GM12878 (cell line): ENCODE results near the gene DNAJC4. TPM values are rescaled to one million over a fixed set of nuclear protein-coding genes. Genes with fewer than 3 reads are reported as not detected.

ENCODE experiments used
- DPF2 ChIP-seq: fragments of 450-650 bp; IDR thresholded peaks from 2 replicates; pipeline ENCODE4 v1.6.1; 2017; ENCODE audit warnings: mild to moderate bottlenecking
- EGR1 ChIP-seq, 2 experiments: IDR thresholded peaks; 1 replicate in 1 of 2; 2 replicates in 1 of 2; pipeline ENCODE4 v1.6.1; 2011 to 2012; ENCODE audit warnings: low read depth in 2 of 2, low read length in 2 of 2, borderline replicate concordance in 1 of 2, mild to moderate bottlenecking in 1 of 2, moderate library complexity in 1 of 2
- FOXK2 ChIP-seq: fragments of 450-650 bp; IDR thresholded peaks from 2 replicates; pipeline ENCODE4 v1.6.1; 2017; ENCODE audit warnings: mild to moderate bottlenecking, moderate library complexity
- HCFC1 ChIP-seq: fragments of 150-350 bp; IDR thresholded peaks from 2 replicates; pipeline ENCODE4 v1.6.1; 2014; ENCODE audit warnings: low read length
- MXI1 ChIP-seq: fragments of 150-350 bp; IDR thresholded peaks from 2 replicates; pipeline ENCODE4 v1.6.1; 2011; ENCODE audit warnings: low read depth, mild to moderate bottlenecking, inconsistent platforms, low read length, improper control_type of control experiment
- NFIC ChIP-seq: IDR thresholded peaks from 2 replicates; pipeline ENCODE4 v1.6.1; 2012; ENCODE audit warnings: low read depth, mild to moderate bottlenecking, inconsistent platforms, low read length, moderate library complexity
- NFXL1 ChIP-seq: fragments of 450-650 bp; IDR thresholded peaks from 2 replicates; pipeline ENCODE4 v1.6.1; 2017; ENCODE audit warnings: antibody characterized with exemption, mild to moderate bottlenecking, borderline replicate concordance
- NFYA ChIP-seq: IDR thresholded peaks from 2 replicates; pipeline ENCODE4 v1.6.1; 2011; ENCODE audit warnings: low read depth, mild to moderate bottlenecking, low read length, improper control_type of control experiment, borderline replicate concordance
- NKRF ChIP-seq: fragments of 450-650 bp; conservative IDR thresholded peaks from 2 replicates; pipeline ENCODE4 v1.6.1; 2017; ENCODE audit warnings: mild to moderate bottlenecking, moderate library complexity
- RB1 ChIP-seq: fragments of 450-650 bp; formaldehyde crosslinking; IDR thresholded peaks from 2 replicates; pipeline ENCODE4 v1.6.1; 2017; ENCODE audit warnings: mild to moderate bottlenecking, borderline replicate concordance
- SIN3A ChIP-seq: IDR thresholded peaks from 2 replicates; pipeline ENCODE4 v1.6.1; 2012; ENCODE audit warnings: low read depth, low read length, improper control_type of control experiment
- SIX5 ChIP-seq: IDR thresholded peaks from 2 replicates; pipeline ENCODE4 v1.6.1; 2011; ENCODE audit warnings: mild to moderate bottlenecking, low read depth, low read length, moderate library complexity; ENCODE audit not compliant: severe bottlenecking
- SP1 ChIP-seq: IDR thresholded peaks from one replicate; pipeline ENCODE4 v1.6.1; 2011; ENCODE audit warnings: low read depth, low read length
- STAT1 ChIP-seq: fragments of 450-650 bp; conservative IDR thresholded peaks from 2 replicates; pipeline ENCODE4 v1.6.1; 2014; ENCODE audit warnings: antibody characterized with exemption, mild to moderate bottlenecking
- SUZ12 ChIP-seq: fragments of 200-600 bp; sonication (generic); IDR thresholded peaks from one replicate; pipeline ENCODE4 v1.6.1; 2018; ENCODE audit warnings: antibody characterized with exemption, mild to moderate bottlenecking; ENCODE audit not compliant: unreplicated experiment
- TARDBP ChIP-seq: IDR thresholded peaks from 2 replicates; pipeline ENCODE4 v1.6.1; 2016; ENCODE audit warnings: borderline replicate concordance
- WRNIP1 ChIP-seq: IDR thresholded peaks from 2 replicates; pipeline ENCODE4 v1.6.1; 2011; ENCODE audit warnings: low read depth, low read length, improper control_type of control experiment, borderline replicate concordance
- YY1 ChIP-seq: IDR thresholded peaks from 2 replicates; pipeline ENCODE4 v1.6.1; 2011; ENCODE audit warnings: low read depth, mild to moderate bottlenecking, low read length
- ZNF207 ChIP-seq: fragments of 450-650 bp; IDR thresholded peaks from 2 replicates; pipeline ENCODE4 v1.6.1; 2014; ENCODE audit warnings: antibody characterized with exemption, mild to moderate bottlenecking, borderline replicate concordance
- polyA plus RNA-seq, 11 experiments: library from polyadenylated mRNA; depleted of rRNA in 4 of 11; unstranded in 6 of 11; stranded (reverse) in 5 of 11; fragments of >200 nt; fragmentation: Nextera tagmentation in 4 of 11; fragmentation: Illumina TruSeq in 1 of 11; extraction: Ambion mirVana in 4 of 11; extraction: Trizol in 1 of 11; gene quantifications; 1 replicate in 1 of 11; 2 replicates in 10 of 11; pipeline versions ENCODE4 v1.2.1 to v1.2.3, GENCODE V29; 2011 to 2016; ENCODE audit warnings: inconsistent platforms in 2 of 11, missing spikeins in 2 of 11, low read depth in 1 of 11
- total RNA-seq, 4 experiments: library from RNA; depleted of rRNA in 3 of 4; stranded (reverse); fragments of >200 nt in 3 of 4; fragmentation: Illumina TruSeq in 1 of 4; extraction: Trizol in 1 of 4; gene quantifications; 2 replicates each; pipeline versions ENCODE4 v1.2.1 to v1.2.3, GENCODE V29; 2013 to 2021
- TF ChIP-seq, protein P1 (sequence below), 3 experiments: IDR thresholded peaks in 2 of 3; conservative IDR thresholded peaks in 1 of 3; 2 replicates each; pipeline ENCODE4 v1.5.1; 2011; ENCODE audit warnings: low read depth in 3 of 3, low read length in 3 of 3, mild to moderate bottlenecking in 3 of 3, control low read depth in 2 of 3, moderate library complexity in 2 of 3, inconsistent platforms in 1 of 3, mixed read lengths in 1 of 3; ENCODE audit not compliant: control insufficient read depth in 2 of 3, insufficient read depth in 1 of 3; ENCODE audit errors: extremely low read depth in 1 of 3
- TF ChIP-seq, protein P2 (sequence below): fragments of 450-650 bp; formaldehyde crosslinking; IDR thresholded peaks from 2 replicates; pipeline ENCODE4 v1.5.0; 2022; ENCODE audit warnings: mild to moderate bottlenecking, missing genetic modification characterization

The DNAJC4 gene
- total and polyA plus RNA-seq, 10 of the 15 experiments (the other 5 are each of a cell fraction or from before 2014, with no cell fraction given), result 3.7 to 64.9 (median 30.1) TPM

- 0 out of 2 replicates have a peak, but pooled peaks have one; percentile 48 for TF ChIP-seq ZNF207
- TF ChIP-seq DPF2, result 0 out of 2 replicates have a peak, but pooled peaks have one; percentile 43
- TF ChIP-seq, protein P1, sequence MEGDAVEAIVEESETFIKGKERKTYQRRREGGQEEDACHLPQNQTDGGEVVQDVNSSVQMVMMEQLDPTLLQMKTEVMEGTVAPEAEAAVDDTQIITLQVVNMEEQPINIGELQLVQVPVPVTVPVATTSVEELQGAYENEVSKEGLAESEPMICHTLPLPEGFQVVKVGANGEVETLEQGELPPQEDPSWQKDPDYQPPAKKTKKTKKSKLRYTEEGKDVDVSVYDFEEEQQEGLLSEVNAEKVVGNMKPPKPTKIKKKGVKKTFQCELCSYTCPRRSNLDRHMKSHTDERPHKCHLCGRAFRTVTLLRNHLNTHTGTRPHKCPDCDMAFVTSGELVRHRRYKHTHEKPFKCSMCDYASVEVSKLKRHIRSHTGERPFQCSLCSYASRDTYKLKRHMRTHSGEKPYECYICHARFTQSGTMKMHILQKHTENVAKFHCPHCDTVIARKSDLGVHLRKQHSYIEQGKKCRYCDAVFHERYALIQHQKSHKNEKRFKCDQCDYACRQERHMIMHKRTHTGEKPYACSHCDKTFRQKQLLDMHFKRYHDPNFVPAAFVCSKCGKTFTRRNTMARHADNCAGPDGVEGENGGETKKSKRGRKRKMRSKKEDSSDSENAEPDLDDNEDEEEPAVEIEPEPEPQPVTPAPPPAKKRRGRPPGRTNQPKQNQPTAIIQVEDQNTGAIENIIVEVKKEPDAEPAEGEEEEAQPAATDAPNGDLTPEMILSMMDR (IDR thresholded peaks at IDR 0.05 in 2 of 3, conservative IDR thresholded peaks at IDR 0.05 in 1 of 3; ENCODE audit: control insufficient read depth in 2 of 3, extremely low read depth in 1 of 3, insufficient read depth in 1 of 3, low read depth in 3 of 3, low read length in 3 of 3), result 0 out of 6 replicates have a peak, but pooled peaks of 1 of the 3 experiments have one; percentile 6
- no peak for TF ChIP-seq NFIC
- TF ChIP-seq RB1, result 0 out of 2 replicates have a peak, but pooled peaks have one; percentile 18
- no peak for TF ChIP-seq NFYA
- no peak for TF ChIP-seq NFXL1
- no peak for TF ChIP-seq FOXK2
- TF ChIP-seq TARDBP, result peak; percentile 91
- TF ChIP-seq YY1, result peak; percentile 99
- peak; percentile 75; the same call in 1 of the 2 replicates for TF ChIP-seq NKRF
- TF ChIP-seq SUZ12, result no peak
- TF ChIP-seq EGR1 (IDR thresholded peaks at IDR 0.05; ENCODE audit: borderline replicate concordance in 1 of 2, low read depth in 2 of 2, low read length in 2 of 2), result peak in 1 of 2 experiments; percentile 57; a peak in 2 of 3 replicates
- TF ChIP-seq, protein P2, sequence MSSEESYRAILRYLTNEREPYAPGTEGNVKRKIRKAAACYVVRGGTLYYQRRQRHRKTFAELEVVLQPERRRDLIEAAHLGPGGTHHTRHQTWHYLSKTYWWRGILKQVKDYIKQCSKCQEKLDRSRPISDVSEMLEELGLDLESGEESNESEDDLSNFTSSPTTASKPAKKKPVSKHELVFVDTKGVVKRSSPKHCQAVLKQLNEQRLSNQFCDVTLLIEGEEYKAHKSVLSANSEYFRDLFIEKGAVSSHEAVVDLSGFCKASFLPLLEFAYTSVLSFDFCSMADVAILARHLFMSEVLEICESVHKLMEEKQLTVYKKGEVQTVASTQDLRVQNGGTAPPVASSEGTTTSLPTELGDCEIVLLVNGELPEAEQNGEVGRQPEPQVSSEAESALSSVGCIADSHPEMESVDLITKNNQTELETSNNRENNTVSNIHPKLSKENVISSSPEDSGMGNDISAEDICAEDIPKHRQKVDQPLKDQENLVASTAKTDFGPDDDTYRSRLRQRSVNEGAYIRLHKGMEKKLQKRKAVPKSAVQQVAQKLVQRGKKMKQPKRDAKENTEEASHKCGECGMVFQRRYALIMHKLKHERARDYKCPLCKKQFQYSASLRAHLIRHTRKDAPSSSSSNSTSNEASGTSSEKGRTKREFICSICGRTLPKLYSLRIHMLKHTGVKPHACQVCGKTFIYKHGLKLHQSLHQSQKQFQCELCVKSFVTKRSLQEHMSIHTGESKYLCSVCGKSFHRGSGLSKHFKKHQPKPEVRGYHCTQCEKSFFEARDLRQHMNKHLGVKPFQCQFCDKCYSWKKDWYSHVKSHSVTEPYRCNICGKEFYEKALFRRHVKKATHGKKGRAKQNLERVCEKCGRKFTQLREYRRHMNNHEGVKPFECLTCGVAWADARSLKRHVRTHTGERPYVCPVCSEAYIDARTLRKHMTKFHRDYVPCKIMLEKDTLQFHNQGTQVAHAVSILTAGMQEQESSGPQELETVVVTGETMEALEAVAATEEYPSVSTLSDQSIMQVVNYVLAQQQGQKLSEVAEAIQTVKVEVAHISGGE (CRISPR knock-in tag), result 0 out of 2 replicates have a peak, but pooled peaks have one; percentile 15
- TF ChIP-seq SIX5, result peak; percentile 87
- TF ChIP-seq SP1, result peak; percentile 41
- 0 out of 2 replicates have a peak, but pooled peaks have one; percentile 46 for TF ChIP-seq MXI1
- TF ChIP-seq SIN3A, result peak; percentile 66
- TF ChIP-seq HCFC1, result peak; percentile 91
- TF ChIP-seq WRNIP1, result no peak
- TF ChIP-seq STAT1, result 0 out of 2 replicates have a peak, but pooled peaks have one; percentile 48
Observed at GRCh38 chr11:64246871-64247728, 16.8 kb downstream of the DNAJC4 start, which contains the start of gene PPP1R14B (continued).
